Vagina (tissue), 2 donors: ENCODE results near the gene ADGRL3. TPM values are rescaled to one million over a fixed set of nuclear protein-coding genes. Genes with fewer than 3 reads are reported as not detected.

ENCODE experiments used
- DNase-seq, 2 donors: peaks; one replicate each; pipeline ENCODE4 v3.0.0-alpha.2; 2017; ENCODE audit errors: extremely low spot score in 2 of 2
- H3K27ac ChIP-seq: fragments of 200-600 bp; sonication (generic); one replicate; pipeline ENCODE4 v1.5.1; 2019
- H3K27me3 ChIP-seq: fragments of 200-600 bp; sonication (generic); one replicate; pipeline ENCODE4 v1.5.1; 2019
- H3K36me3 ChIP-seq, 2 donors: fragments of 200-600 bp; sonication (generic); one replicate each; pipeline ENCODE4 v1.5.1; 2017 to 2019
- H3K4me1 ChIP-seq: fragments of 200-600 bp; sonication (generic); one replicate; pipeline ENCODE4 v1.5.1; 2019
- H3K4me3 ChIP-seq, 2 donors: fragments of 200-600 bp; sonication (generic); 1 replicate in 1 of 2; 2 replicates in 1 of 2; pipeline ENCODE4 v1.5.1; 2016 to 2019
- H3K9me3 ChIP-seq: fragments of 200-600 bp; sonication (generic); one replicate; pipeline ENCODE4 v1.5.1; 2019
- POLR2A ChIP-seq, 2 donors: fragments of 450-650 bp; IDR thresholded peaks; one replicate each; pipeline ENCODE4 v1.6.1; 2017; ENCODE audit warnings: antibody characterized with exemption in 2 of 2, mild to moderate bottlenecking in 2 of 2, moderate library complexity in 2 of 2
- POLR2AphosphoS5 ChIP-seq, 2 donors: sonication (generic); formaldehyde crosslinking; IDR thresholded peaks; one replicate each; pipeline ENCODE4 v1.9.0; 2017; ENCODE audit warnings: antibody characterized with exemption in 2 of 2, mild to moderate bottlenecking in 2 of 2, low read depth in 1 of 2; ENCODE audit not compliant: insufficient read depth in 1 of 2
- intact Hi-C: fragments of 100-400 bp; cut with DNase I; formaldehyde crosslinking; loops from one replicate; pipeline ENCODE4 v1.15.1; 2023
- total RNA-seq: library from RNA; depleted of rRNA; stranded (reverse); fragments of >200 nt; gene quantifications from one replicate; pipeline ENCODE4 v1.2.3, GENCODE V29; 2016
- TF ChIP-seq, protein P1 (sequence below), 3 experiments: fragments of 450-650 bp in 2 of 3; fragments of 200-600 bp in 1 of 3; sonication (generic) in 1 of 3; IDR thresholded peaks; one replicate each; pipeline ENCODE4 v1.5.1; 2017 to 2019; ENCODE audit warnings: antibody characterized with exemption in 3 of 3, mild to moderate bottlenecking in 2 of 3, moderate library complexity in 2 of 3

ADGRL3 gene
- total RNA-seq, 1 donor from 2014 or later: 16.9 TPM

GRCh38 chr4:62057031-62057430, 856.9 kb downstream of the ADGRL3 start:
- TF ChIP-seq POLR2A (IDR thresholded peaks at IDR 0.05): no peak
- TF ChIP-seq, protein P1, sequence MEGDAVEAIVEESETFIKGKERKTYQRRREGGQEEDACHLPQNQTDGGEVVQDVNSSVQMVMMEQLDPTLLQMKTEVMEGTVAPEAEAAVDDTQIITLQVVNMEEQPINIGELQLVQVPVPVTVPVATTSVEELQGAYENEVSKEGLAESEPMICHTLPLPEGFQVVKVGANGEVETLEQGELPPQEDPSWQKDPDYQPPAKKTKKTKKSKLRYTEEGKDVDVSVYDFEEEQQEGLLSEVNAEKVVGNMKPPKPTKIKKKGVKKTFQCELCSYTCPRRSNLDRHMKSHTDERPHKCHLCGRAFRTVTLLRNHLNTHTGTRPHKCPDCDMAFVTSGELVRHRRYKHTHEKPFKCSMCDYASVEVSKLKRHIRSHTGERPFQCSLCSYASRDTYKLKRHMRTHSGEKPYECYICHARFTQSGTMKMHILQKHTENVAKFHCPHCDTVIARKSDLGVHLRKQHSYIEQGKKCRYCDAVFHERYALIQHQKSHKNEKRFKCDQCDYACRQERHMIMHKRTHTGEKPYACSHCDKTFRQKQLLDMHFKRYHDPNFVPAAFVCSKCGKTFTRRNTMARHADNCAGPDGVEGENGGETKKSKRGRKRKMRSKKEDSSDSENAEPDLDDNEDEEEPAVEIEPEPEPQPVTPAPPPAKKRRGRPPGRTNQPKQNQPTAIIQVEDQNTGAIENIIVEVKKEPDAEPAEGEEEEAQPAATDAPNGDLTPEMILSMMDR (IDR thresholded peaks at IDR 0.05): no peak
- Histone ChIP-seq H3K36me3 (no peaks in the 10 kb centered on the region), H3K9me3 (no peaks in the 10 kb centered on the region), H3K27me3 (no peaks in the 10 kb centered on the region), H3K27ac (no peak overlapping the region), H3K4me3 (no peak overlapping the region), H3K4me1 (no peaks in the 10 kb centered on the region)
- DNase-seq: no peak
- intact Hi-C loops: no loop called here

DNA sequence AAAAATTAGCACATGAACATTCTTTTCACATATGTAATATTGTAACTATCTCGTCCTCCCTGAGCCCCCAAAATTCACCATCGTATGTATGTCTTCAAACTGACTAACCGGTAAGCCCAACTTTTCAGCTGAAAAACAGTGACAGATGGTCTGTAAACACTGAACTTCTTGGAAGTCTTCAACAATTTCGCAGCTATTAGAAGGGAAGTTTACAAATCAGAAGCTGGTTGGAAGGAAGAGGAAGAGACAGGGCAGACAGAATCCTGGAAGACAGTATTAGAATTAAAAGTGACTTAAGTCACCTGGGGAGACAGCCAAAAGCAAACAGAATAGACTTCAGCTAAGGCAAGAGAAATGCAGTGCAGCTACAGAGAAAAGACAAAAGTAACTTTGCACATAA, 858.4 kb downstream of the ADGRL3 start:
- no peaks in the 10 kb centered on the region for H3K9me3 ChIP-seq
- no peaks in the 10 kb centered on the region for H3K4me1 ChIP-seq
- no peak for DNase-seq
- no peak for TF ChIP-seq POLR2AphosphoS5 (IDR thresholded peaks at IDR 0.05; ENCODE audit: insufficient read depth in 1 of 2, low read depth in 1 of 2)
- TF ChIP-seq POLR2A (IDR thresholded peaks at IDR 0.05): no peak
- TF ChIP-seq, protein P1 (IDR thresholded peaks at IDR 0.05): no peak
- no peaks in the 10 kb centered on the region for H3K27me3 ChIP-seq
- intact Hi-C loops: no loop called here
- no peak overlapping the region for H3K27ac ChIP-seq
- H3K36me3 ChIP-seq: no peaks in the 10 kb centered on the region
- no peak overlapping the region for H3K4me3 ChIP-seq

- DNase-seq: no peak
- Histone ChIP-seq H3K27me3 (no peaks in the 10 kb centered on the region), H3K4me1 (no peaks in the 10 kb centered on the region), H3K36me3 (no peaks in the 10 kb centered on the region), H3K9me3 (no peaks in the 10 kb centered on the region), H3K4me3 (no peak overlapping the region), H3K27ac (no peak overlapping the region)
- intact Hi-C loops: no loop called here
- no peak for TF ChIP-seq POLR2A (IDR thresholded peaks at IDR 0.05)
- TF ChIP-seq, protein P1 (IDR thresholded peaks at IDR 0.05): no peak
- no peak for TF ChIP-seq POLR2AphosphoS5 (IDR thresholded peaks at IDR 0.05; ENCODE audit: insufficient read depth in 1 of 2, low read depth in 1 of 2)
These were observed 870.2 kb downstream of the ADGRL3 start for GRCh38 chr4:62070291-62070852.

DNA sequence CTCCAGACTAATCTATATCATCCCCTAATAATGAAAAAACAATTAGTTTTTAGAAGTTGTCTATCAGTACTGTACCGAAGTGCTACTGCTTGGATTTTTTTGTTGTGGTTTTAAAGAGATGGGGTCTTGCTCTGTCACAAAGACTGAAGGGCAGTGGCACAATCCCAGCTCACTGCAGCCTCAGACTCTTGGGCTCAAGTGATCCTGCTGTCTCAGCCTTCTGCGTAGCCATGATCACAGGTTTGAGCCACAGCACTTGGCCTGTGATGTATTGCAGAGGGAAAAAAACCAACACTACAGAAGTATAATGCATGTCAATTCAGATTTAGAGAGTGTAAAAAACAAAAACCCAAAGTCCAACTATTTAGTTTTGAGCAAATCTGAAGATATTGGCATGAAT, 875.0 kb downstream of the ADGRL3 start:
- Histone ChIP-seq H3K9me3 (no peaks in the 10 kb centered on the region), H3K4me3 (no peak overlapping the region), H3K27ac (no peak overlapping the region), H3K36me3 (no peaks in the 10 kb centered on the region), H3K27me3 (no peaks in the 10 kb centered on the region), H3K4me1 (no peaks in the 10 kb centered on the region)
- TF ChIP-seq, protein P1 (IDR thresholded peaks at IDR 0.05): no peak
- TF ChIP-seq POLR2A (IDR thresholded peaks at IDR 0.05) (no peak), POLR2AphosphoS5 (IDR thresholded peaks at IDR 0.05; ENCODE audit: insufficient read depth in 1 of 2, low read depth in 1 of 2) (no peak)
- intact Hi-C loops: no loop called here
- no peak for DNase-seq

GRCh38 chr4:62075521-62075920, 875.4 kb downstream of the ADGRL3 start:
- DNase-seq: no peak
- Histone ChIP-seq H3K36me3 (no peaks in the 10 kb centered on the region), H3K27me3 (no peaks in the 10 kb centered on the region), H3K27ac (no peak overlapping the region), H3K4me1 (no peaks in the 10 kb centered on the region), H3K9me3 (no peaks in the 10 kb centered on the region), H3K4me3 (no peak overlapping the region)
- no peak for TF ChIP-seq POLR2A (IDR thresholded peaks at IDR 0.05)
- TF ChIP-seq POLR2AphosphoS5 (IDR thresholded peaks at IDR 0.05; ENCODE audit: insufficient read depth in 1 of 2, low read depth in 1 of 2): no peak
- TF ChIP-seq, protein P1 (IDR thresholded peaks at IDR 0.05): no peak
- intact Hi-C loops: no loop called here
